Measurements from ENCODE around the gene SCN9A.
"Not testable (repeated sequence)": the region's sequence is repeated elsewhere in the genome, so short reads cannot be mapped to it uniquely, and the experiment has no call there.

SCN9A gene

GRCh38 chr2:166246901-166247300, 128.8 kb downstream of the SCN9A start:
- DNase-seq (ENCODE audit: low read depth in 2 of 2) = no peak

GRCh38 chr2:166242309-166242708, 133.4 kb downstream of the SCN9A start:
- DNase-seq (ENCODE audit: low read depth in 2 of 2) = no peak

- no peak for DNase-seq (ENCODE audit: low read depth in 2 of 2)
These were observed 135.1 kb downstream of the SCN9A start for GRCh38 chr2:166240387-166241313.

GRCh38 chr2:166239548-166239947, 136.2 kb downstream of the SCN9A start:
- no peak for DNase-seq (ENCODE audit: low read depth in 2 of 2)

GRCh38 chr2:166238176-166238575, 137.6 kb downstream of the SCN9A start:
- DNase-seq (ENCODE audit: low read depth in 2 of 2) = no peak

- DNase-seq (ENCODE audit: low read depth in 2 of 2) = no peak
These were observed 141.5 kb downstream of the SCN9A start for GRCh38 chr2:166234112-166234846.

- DNase-seq (ENCODE audit: low read depth in 2 of 2) = no peak
These were observed 142.5 kb downstream of the SCN9A start for GRCh38 chr2:166233244-166233643.

- DNase-seq (ENCODE audit: low read depth in 2 of 2) = no peak
These were observed 145.0 kb downstream of the SCN9A start for GRCh38 chr2:166230724-166231070.

GRCh38 chr2:166230024-166230723, 145.6 kb downstream of the SCN9A start:
- no peak for DNase-seq (ENCODE audit: low read depth in 2 of 2)

GRCh38 chr2:166229678-166230023, 146.1 kb downstream of the SCN9A start:
- DNase-seq (ENCODE audit: low read depth in 2 of 2) = no peak

GRCh38 chr2:166224197-166224596, 151.5 kb downstream of the SCN9A start:
- DNase-seq (ENCODE audit: low read depth in 2 of 2) = no peak

GRCh38 chr2:166223298-166223697, 152.4 kb downstream of the SCN9A start:
- DNase-seq (ENCODE audit: low read depth in 2 of 2) = no peak

- DNase-seq (ENCODE audit: low read depth in 2 of 2) = no peak
These were observed 164.7 kb downstream of the SCN9A start for GRCh38 chr2:166211079-166211478.

- not testable (repeated sequence) for DNase-seq (ENCODE audit: low read depth in 2 of 2)
These were observed 165.8 kb downstream of the SCN9A start for GRCh38 chr2:166209944-166210343.

GRCh38 chr2:166209367-166209766, 166.4 kb downstream of the SCN9A start:
- not testable (repeated sequence) for DNase-seq (ENCODE audit: low read depth in 2 of 2)

- DNase-seq (ENCODE audit: low read depth in 2 of 2) = not testable (repeated sequence)
These were observed 169.6 kb downstream of the SCN9A start for GRCh38 chr2:166206153-166206552.

- no peak for DNase-seq (ENCODE audit: low read depth in 2 of 2)
These were observed 173.0 kb downstream of the SCN9A start for GRCh38 chr2:166202778-166203177.

- no peak for DNase-seq (ENCODE audit: low read depth in 2 of 2)
These were observed 178.3 kb downstream of the SCN9A start for GRCh38 chr2:166197446-166197845.

- no peak for DNase-seq (ENCODE audit: low read depth in 2 of 2)
These were observed 182.3 kb downstream of the SCN9A start for GRCh38 chr2:166193407-166193806.

- no peak for DNase-seq (ENCODE audit: low read depth in 2 of 2)
These were observed 187.7 kb downstream of the SCN9A start for GRCh38 chr2:166188084-166188483.

- no peak for DNase-seq (ENCODE audit: low read depth in 2 of 2)
These were observed 191.0 kb downstream of the SCN9A start for GRCh38 chr2:166184789-166185188.

GRCh38 chr2:166181813-166182154, 194.0 kb downstream of the SCN9A start:
- DNase-seq (ENCODE audit: low read depth in 2 of 2) = no peak

All from stimulated activated CD4-positive, alpha-beta T cell treated with anti-CD3 and anti-CD28 coated beads, Interleukin-15, amount 100 ng/mL, for 48 hours (primary cell).